ENCODE data around the gene OR1A1.
"Not testable (repeated sequence)": the region's sequence is repeated elsewhere in the genome, so short reads cannot be mapped to it uniquely, and the experiment has no call there.

OR1A1 gene

GRCh38 chr17:3221850-3222249, 14.4 kb downstream of the OR1A1 start:
- no peak overlapping the region for H3K4me3 ChIP-seq (ENCODE audit: low read depth, low read length)
- no peak for TF ChIP-seq CTCF (IDR thresholded peaks at IDR 0.05; ENCODE audit: low read depth, low read length)

GRCh38 chr17:3222505-3222904, 15.0 kb downstream of the OR1A1 start:
- H3K4me3 ChIP-seq (ENCODE audit: low read depth, low read length): no peak overlapping the region
- TF ChIP-seq CTCF (IDR thresholded peaks at IDR 0.05; ENCODE audit: low read depth, low read length): no peak

GRCh38 chr17:3224721-3225352, 17.4 kb downstream of the OR1A1 start:
- H3K4me3 ChIP-seq (ENCODE audit: low read depth, low read length): not testable (repeated sequence)

- H3K4me3 ChIP-seq (ENCODE audit: low read depth, low read length): not testable (repeated sequence)
These were observed 24.8 kb downstream of the OR1A1 start for GRCh38 chr17:3232300-3232699.

- not testable (repeated sequence) for H3K4me3 ChIP-seq (ENCODE audit: low read depth, low read length)
These were observed 31.2 kb downstream of the OR1A1 start for GRCh38 chr17:3238685-3239084.

GRCh38 chr17:3241044-3241443, 33.6 kb downstream of the OR1A1 start:
- H3K4me3 ChIP-seq (ENCODE audit: low read depth, low read length): not testable (repeated sequence)

- not testable (repeated sequence) for H3K4me3 ChIP-seq (ENCODE audit: low read depth, low read length)
These were observed 37.4 kb downstream of the OR1A1 start for GRCh38 chr17:3244841-3245240.

GRCh38 chr17:3249013-3249412, 41.5 kb downstream of the OR1A1 start:
- not testable (repeated sequence) for H3K4me3 ChIP-seq (ENCODE audit: low read depth, low read length)

- no peak overlapping the region for H3K4me3 ChIP-seq (ENCODE audit: low read depth, low read length)
- no peak for TF ChIP-seq CTCF (IDR thresholded peaks at IDR 0.05; ENCODE audit: low read depth, low read length)
These were observed 49.1 kb downstream of the OR1A1 start for GRCh38 chr17:3256575-3256974.

GRCh38 chr17:3260163-3260562, 52.7 kb downstream of the OR1A1 start:
- no peak overlapping the region for H3K4me3 ChIP-seq (ENCODE audit: low read depth, low read length)
- no peak for TF ChIP-seq CTCF (IDR thresholded peaks at IDR 0.05; ENCODE audit: low read depth, low read length)

- H3K4me3 ChIP-seq (ENCODE audit: low read depth, low read length): no peak overlapping the region
- no peak for TF ChIP-seq CTCF (IDR thresholded peaks at IDR 0.05; ENCODE audit: low read depth, low read length)
These were observed 53.1 kb downstream of the OR1A1 start for GRCh38 chr17:3260600-3260999.
